DLD1 (cell line): Measurements from ENCODE around the gene SPON1.
"Not testable (repeated sequence)": the region's sequence is repeated elsewhere in the genome, so short reads cannot be mapped to it uniquely, and the experiment has no call there.

ENCODE experiments used
- in situ Hi-C: cut with HindIII; loops from 2 replicates; pipeline ENCODE4 v1.10.0; 2017; ENCODE audit warnings: low sequenced_read_pairs

The SPON1 gene

DNA sequence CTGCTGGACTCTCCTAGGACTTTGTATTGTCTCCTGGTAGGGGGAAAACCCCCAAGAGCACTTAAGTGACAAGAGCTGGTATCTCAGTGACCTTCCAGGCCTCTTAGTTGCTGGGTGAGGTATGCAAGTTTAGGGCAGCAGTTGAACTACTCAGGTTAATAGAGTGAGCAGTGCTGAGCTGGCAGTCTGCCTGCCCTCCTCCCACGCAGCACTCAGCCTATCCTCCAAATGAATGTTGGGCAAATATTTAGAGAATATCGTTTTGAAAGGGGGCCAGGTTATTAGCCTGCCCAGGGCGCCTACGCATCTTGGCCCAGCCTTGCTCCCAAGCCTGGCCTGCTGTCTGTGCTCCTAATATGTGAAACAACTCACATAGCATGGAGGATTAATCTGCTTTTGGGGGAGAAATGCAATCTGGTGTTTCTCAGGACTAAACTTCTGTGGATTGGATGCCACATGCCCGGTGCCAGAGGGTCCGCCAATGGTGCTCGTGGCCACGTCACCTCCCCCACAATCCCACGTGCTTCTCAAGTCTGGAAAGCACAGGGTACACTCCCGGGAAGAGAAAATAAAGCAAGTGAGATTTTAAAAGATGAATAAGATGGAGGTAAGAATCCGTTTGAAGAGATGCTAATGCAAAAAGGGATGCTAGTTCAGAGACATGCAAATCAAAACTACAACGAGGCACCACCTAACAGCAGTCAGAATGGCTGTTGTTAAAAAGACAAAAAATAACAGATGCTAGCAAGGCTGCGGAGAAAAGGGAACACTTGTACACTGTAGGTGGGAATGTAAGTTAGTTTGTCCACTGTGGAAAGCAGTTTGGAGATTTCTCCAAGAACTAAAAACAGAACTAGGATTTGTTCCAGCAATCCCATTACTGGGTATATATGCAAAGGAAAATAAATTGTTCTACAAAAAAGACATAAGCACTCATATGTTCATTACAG, 67.7 kb downstream of the SPON1 start:
- in situ Hi-C loops: no loop called here

DNA sequence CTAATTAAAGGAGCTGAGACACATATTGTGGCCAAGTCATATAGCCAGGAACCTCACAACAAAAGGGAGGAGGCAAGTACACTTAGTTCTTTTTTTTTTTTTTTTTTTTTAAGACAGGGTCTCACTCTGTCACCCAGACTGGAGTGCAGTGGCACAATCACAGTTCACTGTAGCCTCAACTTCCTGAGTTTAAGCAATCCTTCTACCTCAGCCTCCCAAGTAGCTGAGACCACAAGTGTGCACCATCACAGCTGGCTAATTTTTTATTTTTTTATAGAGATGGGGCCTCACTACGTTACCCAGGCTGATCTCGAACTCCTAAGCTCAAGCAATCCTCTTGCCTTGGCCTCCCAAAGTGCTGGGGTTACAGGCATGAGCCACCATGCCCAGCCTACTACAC, 73.0 kb downstream of the SPON1 start:
- in situ Hi-C loops: not testable (repeated sequence)

DNA sequence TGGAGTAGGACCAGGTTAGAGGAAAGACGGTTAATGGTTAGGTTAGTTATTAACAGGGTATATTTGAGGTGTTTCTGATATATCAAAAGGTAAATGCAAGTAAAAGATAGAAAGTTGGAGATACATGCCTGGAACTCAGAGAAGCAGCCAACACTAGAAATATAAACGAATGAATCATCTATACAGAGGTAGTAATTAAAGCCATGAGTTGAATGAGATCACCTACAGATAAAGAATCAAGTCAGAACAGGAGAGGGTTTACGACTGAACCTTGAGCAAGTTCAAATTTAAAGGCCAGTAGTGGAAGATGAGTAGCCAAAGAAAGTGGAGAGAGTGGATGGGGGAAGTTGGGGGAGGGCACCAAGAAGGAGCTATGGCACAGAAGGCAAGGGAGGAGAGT, 73.9 kb downstream of the SPON1 start:
- in situ Hi-C loops: no loop called here

DNA sequence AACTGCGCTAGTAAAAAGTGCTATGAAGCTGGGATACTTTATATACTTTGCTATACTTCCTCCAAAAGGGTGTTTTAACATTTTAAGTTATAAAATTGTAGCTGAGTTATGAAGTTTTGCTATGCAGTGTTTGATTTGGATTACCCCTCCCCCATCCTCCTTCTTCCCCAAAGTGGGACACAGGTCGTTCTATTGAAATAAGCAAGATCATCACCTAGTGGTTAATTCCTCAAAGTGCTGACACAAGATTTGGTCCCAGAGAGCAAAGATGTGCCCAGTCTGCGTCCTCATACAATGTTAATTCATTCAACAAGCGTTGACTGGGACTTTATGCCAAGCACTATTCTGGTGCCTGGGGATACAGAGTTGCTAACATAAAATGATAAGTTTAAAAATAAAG, 78.5 kb downstream of the SPON1 start:
- in situ Hi-C loops: no loop called here

DNA sequence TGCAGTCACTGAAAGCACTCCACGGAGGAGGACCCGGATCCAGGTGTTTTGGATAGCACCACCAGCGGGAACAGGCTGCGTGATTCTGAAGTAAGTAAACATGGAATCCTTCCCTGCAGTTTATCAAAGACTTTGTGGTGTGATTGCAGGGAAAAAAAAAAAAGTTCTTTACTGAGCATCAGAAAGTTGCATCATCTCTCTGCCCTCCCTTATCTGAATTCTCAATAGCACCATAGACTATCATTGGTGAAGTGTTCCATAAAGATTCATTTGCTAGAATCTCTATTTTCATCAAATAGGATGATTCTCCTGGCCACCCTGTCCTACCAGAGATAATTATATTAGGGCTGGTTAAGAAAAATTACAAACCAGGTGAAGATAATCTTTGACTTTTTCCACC, 79.0 kb downstream of the SPON1 start:
- in situ Hi-C loops: no loop called here

DNA sequence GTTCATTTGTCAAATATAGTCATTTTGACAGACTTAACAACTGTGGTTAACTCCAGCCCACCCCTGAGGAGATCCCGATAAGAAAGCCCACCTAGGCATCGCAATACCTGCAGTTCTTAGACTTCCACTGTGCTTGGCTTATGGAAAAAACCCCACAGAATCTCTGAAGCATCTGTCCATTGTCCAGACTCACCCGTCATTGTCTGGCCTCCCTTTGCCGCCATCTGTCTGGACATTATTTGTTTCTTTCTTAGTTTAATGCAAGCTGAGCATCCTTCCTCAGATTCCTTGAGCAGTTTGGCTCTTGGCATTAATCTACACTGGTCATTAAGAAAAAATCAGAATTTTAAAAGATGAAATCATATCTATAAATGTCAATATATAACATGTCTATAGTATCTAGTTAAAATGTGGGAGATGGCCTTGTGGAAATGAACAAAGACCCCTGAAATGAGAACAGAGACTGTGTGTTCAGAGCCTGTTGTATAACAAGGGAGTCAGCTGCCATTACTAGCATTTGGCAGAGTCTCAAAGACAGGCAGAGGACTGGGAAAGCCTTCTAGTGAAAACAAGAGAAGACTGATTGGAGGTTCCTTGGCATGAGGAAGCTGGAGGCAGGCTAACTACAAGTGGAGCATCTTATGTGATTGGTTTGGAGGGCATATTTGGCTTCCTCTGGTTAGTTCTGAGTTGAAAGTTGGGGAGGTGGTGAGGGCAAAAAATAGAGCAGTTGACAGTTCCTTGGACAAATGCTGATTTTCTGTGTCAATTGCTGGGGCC, 80.4 kb downstream of the SPON1 start:
- in situ Hi-C loops: no loop called here

DNA sequence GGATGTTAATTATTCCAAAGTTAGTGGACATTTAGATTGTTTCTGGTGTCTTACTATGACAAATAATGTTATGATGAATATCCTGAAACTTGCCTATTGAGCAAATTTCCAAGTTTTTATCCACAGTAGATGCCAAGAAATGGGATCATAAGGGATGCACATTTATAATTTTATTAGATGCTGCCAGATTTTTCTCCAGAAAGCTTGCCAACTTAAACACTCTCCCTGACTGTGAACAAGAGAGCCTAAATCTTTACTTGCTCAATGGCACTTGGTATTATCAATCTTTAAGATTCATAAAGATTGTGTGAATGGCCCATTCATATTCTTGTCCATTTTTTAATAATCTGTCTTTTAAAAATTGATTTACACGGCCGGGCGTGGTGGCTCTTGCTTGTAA, 82.4 kb downstream of the SPON1 start:
- in situ Hi-C loops: no loop called here

DNA sequence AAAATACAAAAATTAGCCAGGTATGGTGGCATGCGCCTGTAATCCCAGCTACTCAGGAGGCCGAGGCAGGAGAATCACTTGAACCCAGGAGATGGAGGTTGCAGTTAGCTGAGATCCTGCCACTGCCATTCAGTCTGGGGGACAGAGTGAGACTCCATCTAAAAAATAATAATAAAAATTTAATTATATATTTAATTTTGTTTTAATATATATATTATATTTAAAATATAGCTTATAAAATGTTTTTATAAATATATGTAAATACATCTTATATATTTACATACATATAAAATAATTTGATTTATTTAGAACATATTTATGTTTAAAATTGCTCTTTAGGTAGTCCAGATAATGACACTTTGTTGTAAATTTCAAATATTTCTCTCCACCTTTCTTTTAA, 82.9 kb downstream of the SPON1 start:
- in situ Hi-C loops: no loop called here

DNA sequence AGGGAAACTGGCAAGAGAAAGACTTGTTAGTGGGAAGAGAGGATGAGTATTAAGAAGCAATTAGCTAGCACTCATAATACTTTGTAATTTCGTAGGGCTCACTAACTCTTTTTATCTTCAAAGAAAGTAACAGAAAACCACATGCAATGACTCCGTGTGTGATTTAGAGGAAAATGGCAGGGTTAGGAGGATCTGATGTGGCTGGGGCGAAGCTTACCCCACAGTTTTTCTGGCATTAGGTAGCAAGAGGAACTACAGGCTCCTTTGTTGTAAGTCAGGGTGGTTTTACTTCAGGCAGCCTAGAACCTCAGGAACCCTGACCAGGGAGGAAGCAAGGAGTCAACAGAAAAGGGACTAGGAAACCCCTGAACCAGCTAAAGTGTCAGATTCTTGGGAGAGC, 89.7 kb downstream of the SPON1 start:
- in situ Hi-C loops: no loop called here

DNA sequence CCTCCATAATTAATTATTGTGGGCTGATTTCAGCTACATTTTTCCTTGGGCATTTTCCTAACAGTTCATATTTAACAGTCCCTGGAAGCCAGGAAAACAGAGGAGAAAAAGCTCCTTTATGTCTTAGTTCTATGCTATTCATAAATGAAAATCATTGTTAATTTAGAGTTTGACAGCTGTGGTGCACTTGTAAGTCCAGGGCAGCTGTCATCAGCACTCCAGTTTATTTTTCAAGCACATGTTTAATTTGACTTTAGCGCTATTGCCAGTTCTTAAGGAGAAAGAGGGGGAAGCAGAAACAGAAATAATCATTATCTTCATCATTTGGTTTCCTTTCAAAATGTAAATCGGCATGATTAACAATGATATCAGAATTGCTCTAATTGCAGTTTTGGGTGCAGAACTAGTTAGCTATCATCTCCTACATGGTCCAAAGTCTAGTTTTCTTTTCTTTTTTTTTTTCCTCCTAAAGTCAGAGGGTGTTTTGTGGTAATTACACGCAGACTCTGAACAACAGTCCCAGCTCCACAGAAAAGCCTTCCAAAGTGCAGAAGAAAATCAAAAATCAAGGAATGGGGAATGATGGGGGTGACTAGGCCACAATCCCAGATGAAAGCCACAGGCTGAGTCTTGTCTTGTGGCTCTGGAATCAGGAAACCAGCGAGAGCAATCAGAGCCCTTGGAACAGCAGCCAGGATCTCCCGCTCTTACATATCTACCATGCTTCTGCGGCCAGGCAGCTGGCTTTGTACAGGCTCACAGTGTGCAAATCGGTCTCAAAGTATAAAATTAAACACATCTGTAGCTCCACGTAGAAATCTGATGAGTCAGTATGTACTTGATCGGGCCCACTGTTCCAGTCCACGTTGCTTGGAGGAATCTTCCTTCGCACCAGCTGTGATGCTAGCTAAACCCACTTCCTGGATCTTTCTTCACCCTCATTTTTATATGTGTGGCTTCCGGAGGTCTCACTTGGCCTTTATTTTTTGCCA, 91.9 kb downstream of the SPON1 start:
- in situ Hi-C loops: no loop called here

DNA sequence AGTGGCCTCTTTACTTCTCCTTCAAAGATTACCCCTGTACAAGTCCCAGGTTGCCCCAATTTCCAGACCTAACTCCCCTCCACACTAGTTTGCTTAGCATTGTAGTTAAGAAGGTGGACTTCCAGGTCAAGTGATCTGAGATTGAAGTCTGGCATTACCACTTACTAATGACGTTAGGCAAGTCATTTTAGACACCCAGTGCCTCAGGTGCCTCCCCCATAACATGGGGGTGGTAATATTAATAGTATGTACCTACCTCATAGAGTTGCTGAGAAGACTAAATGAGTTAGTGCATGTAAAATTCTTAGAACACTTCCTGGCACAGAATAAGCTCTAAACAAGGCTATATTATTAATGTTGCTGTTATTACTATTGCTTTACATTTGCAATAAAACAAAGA, 93.4 kb downstream of the SPON1 start:
- in situ Hi-C loops: no loop called here

DNA sequence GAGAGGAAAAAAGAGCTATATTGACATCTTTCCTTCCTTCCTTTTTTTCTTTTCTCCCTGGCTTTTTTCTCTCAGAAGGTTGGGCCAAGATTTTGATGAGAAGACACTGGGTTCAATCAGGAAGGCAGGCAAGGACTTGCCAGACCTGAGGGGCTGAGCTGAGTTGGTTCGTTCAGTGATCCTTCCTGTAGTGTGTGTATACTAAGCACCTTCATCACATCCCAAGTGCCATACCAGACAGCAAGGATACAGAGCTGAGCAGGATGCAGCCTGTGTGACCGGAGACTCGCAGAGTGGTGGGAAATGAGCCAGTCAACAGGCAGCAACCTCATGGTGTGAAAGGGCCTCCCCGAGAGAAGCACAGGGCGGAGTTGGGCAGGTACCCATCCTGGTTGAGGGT, 95.5 kb downstream of the SPON1 start:
- in situ Hi-C loops: no loop called here

DNA sequence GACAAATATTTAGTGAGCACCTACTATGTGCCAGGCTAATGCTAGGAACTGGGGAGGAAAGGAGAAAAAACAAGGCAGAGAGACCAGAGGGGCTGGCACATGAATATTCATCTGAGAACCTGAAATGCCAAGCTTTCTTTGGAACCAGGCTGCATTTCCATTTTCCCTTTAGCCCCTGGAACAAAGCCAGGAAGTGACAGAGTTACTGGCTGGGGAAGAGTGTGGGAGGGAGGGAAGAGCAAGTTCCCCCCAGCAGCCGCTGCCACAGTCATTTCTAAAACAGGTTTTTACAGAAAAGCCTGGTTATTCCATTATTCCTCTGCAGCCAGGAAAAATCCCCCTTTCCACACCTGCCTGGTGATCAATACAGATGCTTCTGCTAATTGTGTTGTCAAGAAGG, 97.0 kb downstream of the SPON1 start:
- in situ Hi-C loops: no loop called here

DNA sequence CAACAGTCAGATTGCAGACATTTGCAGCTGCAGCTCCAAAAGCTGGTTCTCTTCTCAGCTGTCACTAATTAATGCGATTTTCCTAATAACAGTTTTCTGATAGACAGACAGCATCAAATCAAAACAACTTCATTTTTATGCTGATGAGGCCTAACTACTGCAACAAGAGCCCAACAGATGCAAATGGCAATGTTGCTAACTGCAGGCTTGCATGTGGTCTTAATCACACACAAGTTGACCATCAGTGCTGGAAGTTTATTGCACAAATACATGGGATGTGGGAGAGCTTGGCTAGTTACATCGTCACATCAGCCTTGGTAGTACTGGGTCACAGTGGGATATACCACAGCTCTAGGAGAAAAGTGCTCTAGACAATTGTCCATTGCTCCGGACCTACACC, 99.2 kb downstream of the SPON1 start:
- in situ Hi-C loops: no loop called here

DNA sequence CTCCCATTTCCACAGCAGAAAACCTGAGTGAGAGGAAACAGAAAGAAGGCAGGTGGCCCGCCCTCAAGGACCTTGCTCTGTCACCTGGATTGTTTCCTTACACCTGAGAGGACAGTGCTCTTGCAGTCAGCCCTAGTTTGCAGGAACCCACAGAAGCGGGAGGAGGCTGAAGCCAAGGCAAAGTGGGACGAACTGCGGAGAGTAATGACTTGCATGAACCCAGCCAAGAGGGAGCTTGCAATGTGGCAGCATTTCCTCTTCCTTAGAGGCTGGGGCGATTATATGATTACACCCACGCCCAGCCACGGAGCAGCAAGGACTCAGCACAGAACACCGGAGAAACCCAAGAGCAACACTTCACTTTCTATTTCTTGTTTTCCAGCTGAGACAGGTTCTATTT, 102.6 kb downstream of the SPON1 start:
- in situ Hi-C loops: no loop called here

DNA sequence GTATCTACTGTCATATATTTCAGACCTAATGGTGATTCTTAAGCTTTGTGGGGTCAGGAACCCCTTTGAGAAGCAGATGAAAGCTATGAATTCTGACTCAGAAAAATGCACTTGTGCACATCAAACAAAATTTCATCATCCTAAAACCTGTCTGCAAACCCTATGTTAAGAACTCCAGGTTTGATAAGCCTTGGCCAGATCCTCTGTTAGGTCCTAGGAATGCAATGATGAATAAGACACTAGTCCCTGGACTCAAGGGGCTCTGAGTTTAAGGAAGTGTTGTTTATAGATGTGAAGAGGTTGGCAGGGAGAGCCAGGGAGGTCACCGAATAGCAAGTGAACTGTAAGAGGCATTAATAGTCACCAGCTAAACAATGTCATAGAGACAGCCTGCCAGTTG, 103.2 kb downstream of the SPON1 start:
- in situ Hi-C loops: no loop called here

DNA sequence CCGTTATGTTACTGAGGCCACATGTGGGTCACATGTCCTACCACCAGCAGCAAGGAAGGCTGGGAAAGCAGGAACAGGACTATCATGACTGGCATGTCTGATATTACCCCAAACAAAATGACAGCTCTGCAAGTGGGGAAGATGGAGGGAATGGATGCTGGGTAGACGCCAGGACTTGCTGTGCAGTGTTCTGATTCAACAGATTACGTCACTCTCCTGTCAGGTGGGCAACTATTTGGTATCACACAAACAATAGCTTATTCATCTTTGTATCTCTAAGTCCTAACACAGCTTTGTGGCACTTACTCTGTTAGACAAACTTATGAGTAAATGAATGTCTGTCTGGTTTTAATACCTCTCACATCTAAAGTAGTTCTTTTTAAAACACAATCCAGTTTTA, 105.2 kb downstream of the SPON1 start:
- in situ Hi-C loops: no loop called here

DNA sequence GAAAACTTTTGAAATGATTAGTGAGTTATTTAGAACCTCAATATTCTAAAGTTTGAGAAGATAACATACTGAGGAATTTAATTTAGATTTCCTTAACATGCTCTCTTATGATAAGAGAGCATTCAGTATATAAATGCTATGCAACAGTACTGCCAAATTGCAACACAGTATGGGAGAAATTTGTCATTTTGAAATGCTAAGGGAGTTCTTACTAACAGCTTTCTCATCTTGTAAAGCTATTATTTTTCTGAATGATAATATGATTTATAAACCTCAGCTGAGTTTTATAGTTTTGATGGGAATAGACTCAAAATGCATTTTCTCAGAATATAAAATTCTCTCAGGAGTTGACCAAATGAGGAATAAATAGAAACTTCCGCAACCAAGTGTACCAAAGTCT, 108.4 kb downstream of the SPON1 start:
- in situ Hi-C loops: no loop called here

DNA sequence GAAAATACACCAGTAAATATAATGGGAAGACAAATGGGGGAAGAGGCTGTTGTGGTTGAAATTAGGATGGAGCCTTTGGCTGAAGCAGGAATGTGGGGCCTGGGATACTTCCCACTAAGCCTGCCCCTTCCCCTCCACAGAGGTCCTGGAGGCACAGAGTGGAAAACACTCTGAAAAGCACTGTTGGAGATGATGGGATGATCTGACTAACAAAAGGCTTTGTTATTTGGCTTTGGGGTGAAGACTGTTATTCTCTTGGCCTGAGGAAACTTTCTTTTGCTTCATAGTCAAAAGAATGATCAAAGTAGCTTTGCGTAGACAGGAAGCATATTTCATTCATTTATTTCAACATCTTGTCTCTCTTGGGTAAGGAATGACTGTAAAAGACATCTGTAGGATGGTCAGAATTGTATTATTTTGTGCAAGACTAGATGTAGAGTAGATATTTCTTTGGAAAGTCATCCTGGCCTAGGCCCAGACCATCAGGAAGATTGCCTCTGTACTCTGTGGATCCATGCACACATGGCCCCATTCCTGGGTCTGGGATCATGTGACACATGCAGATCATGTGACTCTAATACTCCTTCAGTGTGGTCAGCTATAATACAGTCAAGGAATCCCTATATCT, 111.4 kb downstream of the SPON1 start:
- in situ Hi-C loops: no loop called here
